Coronary artery (tissue), 2 donors: ENCODE data around the gene PPARD.
A peak's percentile ranks its signal among the peaks of the same experiment; 100 is the strongest.

Source experiments
- DNase-seq: peaks from one replicate; pipeline ENCODE4 v3.0.0-alpha.2; 2017; ENCODE audit warnings: low spot score
- H3K27ac ChIP-seq, 2 donors: fragments of 200-600 bp; sonication (generic); one replicate each; pipeline ENCODE4 v1.5.1; 2016 to 2019
- H3K4me3 ChIP-seq: fragments of 200-600 bp; sonication (generic); 2 replicates; pipeline ENCODE4 v1.5.1; 2016; ENCODE audit warnings: mild to moderate bottlenecking, moderate library complexity
- CTCF ChIP-seq: fragments of 200-600 bp; sonication (generic); IDR thresholded peaks from one replicate; pipeline ENCODE4 v1.5.1; 2019; ENCODE audit warnings: antibody characterized with exemption

Gene PPARD

GRCh38 chr6:35359346-35359743 is 17.0 kb downstream of the PPARD start:
- no peak overlapping the region for H3K27ac ChIP-seq
- no peak for DNase-seq
- no peak for TF ChIP-seq CTCF
- H3K4me3 ChIP-seq, result no peak overlapping the region

- Histone ChIP-seq H3K4me3 (no peak overlapping the region), H3K27ac (no peak overlapping the region)
- TF ChIP-seq CTCF, result no peak
- no peak for DNase-seq
Observed at GRCh38 chr6:35359744-35360348, 17.5 kb downstream of the PPARD start.

GRCh38 chr6:35360349-35361138 is 18.2 kb downstream of the PPARD start:
- Histone ChIP-seq H3K4me3 (no peak overlapping the region), H3K27ac (peak overlapping the region in 1 of 2 donors; percentile 8)
- TF ChIP-seq CTCF, result no peak
- no peak for DNase-seq

GRCh38 chr6:35362200-35362599 is 19.8 kb downstream of the PPARD start:
- H3K27ac ChIP-seq, result no peak overlapping the region
- no peak overlapping the region for H3K4me3 ChIP-seq
- no peak for DNase-seq
- no peak for TF ChIP-seq CTCF

DNA sequence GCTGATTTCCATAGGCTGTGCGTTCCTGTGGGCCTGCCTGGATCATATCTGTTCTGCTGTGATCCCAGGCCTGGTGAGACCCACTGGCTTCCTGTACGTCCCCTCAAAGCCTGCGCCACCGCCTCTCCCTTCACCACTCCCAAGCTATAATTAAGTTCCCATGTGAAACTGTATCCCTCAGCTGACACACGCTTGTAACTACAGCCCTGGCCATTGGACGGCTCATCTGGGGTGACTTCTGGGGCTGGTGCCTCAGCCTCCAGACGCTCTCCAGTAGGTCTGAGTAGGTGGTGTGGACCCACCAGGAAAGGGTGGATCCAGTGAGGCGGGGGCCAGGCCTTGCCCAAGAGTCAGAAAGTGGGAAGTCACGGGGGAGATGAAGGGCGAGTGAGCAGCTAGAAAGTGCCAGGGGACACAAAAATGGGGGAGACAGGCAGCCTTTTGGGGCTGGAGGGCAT is 21.0 kb downstream of the PPARD start:
- no peak overlapping the region for H3K4me3 ChIP-seq
- TF ChIP-seq CTCF, result no peak
- DNase-seq, result no peak
- H3K27ac ChIP-seq, result no peak overlapping the region

DNA sequence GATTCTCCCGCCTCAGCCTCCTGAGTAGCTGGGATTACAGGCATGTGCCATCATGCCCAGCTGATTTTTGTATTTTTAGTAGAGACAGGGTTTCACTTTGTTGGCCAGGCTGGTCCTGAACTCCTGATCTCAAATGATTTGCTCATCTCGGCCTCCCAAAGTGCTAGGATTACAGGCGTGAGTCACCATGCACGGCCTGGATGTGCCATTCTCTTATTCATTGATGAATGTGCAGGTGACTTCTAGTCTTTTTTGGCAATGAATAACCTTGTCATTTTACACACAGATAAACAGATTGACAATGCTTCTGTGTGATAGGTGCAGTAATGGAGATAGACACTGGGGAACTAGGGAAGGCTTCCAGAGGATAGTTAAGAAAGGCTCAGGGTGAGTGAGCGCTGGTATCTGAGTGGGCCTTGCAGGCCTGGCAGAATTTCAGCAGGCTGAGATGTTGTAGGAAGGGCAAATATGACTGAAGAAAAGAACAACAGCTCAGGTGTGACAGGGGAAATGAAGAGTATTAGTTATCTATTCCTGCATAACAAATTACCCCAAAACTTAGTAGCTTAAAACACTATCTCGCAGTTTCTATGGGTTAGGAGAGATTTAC is 23.3 kb downstream of the PPARD start:
- H3K27ac ChIP-seq, result no peak overlapping the region
- TF ChIP-seq CTCF, result no peak
- no peak for DNase-seq
- H3K4me3 ChIP-seq, result no peak overlapping the region
